Limb (tissue), 2 donors: ENCODE data around the gene UVRAG.
"Not testable (repeated sequence)": the region's sequence is repeated elsewhere in the genome, so short reads cannot be mapped to it uniquely, and the experiment has no call there.

Source experiments
- DNase-seq, 2 donors: peaks; one replicate each; pipeline ENCODE4 v3.0.0-alpha.2; 2016; ENCODE audit errors: extremely low spot score in 2 of 2

The UVRAG gene

DNA sequence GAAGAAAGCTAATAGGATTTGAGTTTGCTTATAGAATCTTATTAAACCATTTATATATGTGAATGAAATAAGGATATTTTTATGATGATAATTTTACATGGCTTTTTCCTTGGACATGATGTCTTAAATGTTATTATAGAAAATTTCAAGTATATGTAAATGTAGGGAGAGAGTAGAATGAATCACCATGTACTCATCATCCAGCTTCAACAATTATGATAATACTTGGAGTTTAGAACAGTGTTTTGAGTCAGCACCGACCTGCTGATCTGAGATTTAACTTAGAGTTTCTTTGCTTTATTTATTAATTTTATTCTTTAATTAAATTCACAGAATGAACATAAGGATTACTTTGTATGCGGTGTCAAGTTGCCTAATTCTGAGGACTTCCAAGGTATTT is 193.5 kb downstream of the UVRAG start:
- no peak for DNase-seq

DNA sequence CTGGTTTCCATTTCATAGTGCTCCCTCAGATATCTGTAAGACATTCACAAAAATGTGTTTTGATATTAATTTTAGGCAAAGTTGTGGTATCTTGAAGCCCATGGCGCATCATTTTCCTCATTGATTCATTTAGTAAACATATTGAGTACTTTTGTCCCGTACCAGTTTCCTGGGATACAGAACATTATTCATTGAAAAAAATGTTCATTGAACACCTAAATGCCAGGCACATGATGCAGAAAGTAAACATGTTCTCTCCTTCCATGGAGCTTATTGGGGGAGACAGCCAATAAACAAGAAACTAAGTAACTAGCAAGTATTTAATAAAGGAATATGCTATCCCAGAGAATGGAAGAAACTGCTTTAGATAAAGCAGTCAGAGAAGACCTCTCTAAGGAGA is 195.0 kb downstream of the UVRAG start:
- no peak for DNase-seq

DNA sequence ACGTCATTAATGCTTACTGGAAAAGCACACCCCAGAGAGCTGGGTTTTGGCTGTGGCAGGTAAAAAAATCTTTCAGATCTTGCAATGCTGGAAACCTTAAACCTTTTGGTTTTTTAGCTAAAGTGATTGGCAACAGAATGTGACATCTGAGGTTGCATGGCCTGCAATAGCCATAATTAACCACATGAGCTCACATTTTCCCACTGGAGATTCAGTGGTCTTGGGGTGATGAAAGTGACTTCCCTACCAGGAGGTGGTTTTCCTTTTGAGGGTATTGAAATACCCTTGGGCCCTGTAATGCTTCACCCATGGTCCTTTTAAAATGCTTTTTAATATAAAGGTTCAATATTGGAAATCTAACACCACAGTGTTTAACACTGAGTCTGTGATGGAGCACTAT is 198.5 kb downstream of the UVRAG start:
- no peak for DNase-seq

DNA sequence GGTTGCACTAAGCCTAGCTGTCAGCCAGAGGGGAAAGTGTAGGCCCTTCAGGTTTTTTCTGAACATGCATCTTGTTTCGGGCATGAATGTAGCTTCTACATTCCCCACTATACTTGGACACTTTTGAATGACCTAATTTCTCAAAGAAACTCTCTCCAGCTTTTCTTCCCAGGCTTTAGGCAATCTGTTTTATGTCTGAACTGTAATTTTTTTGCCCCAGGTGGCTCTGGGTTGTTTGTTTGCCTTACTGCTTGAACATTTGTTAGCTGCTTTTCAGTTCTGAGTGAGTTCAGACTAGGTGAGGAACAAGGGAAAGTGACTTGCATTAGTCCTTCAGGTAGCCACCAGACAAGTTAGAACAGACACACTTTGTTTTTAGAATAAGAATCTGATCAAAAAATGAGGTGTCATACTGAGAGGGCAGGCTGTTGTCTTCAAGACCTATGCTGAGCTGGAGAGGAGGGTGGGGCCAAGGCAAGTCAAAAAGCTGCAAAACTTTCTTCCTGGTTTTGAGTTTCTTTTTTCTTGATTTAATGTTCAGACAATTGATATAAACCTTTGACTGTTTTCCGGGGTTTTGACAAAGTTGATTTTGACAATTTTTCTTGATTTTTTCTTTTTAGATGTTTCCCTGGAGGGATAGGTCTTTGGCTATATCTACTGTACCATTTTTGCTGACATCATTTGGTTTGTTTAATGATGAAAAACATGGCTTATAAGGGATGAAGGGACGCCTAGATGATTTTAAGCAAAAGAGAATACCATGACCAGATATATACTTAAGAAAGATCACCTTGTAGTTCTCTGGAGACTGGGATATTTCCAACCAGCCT is 208.4 kb downstream of the UVRAG start:
- DNase-seq: no peak

DNA sequence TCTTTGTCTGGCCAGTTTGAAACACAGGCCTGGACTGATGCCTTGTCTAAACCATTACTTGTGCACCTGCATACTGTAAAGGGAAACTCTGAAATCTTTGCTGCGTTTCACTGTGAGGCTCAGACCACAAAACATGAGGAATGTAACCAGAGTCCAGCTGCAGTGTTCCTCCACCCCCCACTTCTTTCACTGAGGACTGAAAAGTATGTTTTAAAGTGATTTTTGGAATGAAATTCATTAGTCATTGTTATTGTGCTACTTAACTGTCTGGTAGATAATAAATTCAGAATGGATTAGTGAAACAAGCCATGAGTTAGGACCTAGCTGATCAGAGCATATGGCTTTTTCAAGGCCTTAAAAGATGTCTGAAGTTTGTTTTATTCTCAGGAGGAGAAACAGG is 210.1 kb downstream of the UVRAG start:
- DNase-seq: peak in 1 of 2 donors; percentile 21

DNA sequence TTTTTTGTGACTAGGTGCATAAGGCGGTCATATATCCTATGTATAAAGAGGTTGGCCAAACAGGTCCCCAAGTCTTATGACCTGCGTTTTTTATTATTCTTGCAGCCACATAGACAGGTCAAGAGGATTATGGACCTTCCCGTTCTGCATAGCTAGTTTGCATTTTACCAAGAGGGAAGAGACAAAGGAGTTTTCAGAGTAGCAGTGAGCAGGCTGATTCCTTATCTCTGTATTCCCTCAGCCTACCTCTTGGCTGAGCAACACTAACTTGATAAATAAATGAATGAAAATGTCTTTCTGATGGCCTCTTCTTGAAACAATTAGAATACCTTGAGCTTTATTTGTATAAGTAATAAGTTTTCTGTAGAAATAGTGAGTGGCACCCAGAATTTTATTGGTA is 210.8 kb downstream of the UVRAG start:
- DNase-seq: no peak

DNA sequence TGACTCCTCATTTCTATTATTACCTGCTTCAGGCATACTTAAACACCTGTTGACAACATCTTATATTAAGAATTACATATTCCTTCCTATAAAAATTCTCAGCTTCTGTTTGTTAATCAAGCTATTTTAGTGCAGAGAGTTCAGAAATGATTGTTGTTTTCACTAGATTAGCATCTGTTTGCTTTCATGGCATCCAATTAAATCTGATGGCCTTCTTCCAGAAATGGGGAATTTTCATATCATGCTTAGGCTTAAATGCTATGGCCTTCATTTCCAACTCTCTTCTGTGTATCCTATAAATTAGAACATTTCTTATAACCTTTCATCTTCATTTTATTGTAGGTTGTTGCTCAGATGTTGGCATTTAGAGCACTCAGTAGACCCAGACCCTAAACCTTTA is 211.3 kb downstream of the UVRAG start:
- no peak for DNase-seq

DNA sequence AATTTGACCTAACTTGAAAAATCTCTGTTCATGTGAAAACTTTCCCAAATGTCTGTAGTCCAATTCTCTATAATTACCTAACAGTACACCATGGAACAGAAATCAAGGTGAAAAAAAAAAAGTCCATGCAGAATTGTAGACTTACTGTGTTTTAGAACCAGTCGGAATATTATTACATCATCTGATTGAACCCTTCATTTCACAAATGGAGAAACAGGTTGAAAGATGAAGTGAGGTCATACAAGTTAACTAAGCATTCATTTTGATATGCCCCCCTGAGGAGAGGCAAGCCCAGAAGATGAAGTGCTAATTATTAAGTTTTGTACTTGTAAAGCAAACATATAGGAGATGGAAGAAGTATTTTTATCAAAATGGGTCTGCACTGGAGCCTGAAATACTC is 211.9 kb downstream of the UVRAG start:
- DNase-seq: no peak

DNA sequence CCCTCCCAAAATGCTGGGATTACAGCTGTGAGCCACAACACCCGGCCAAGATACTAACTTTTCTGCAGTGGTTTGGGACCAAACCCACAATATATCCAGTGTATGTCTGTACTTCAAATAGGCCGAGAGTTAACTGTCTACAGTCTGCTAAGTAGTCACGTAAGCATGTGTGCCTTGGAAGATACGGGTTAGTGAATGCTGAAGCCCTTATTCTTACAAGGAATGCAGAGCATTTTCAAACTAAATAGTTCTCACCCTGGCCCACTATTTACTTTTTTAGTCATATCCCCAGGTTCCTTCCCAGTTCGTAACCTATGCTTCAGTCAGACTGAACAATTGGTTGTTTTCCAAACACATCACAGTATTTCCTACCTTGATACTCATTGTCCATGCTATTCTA is 215.3 kb downstream of the UVRAG start:
- DNase-seq: no peak

DNA sequence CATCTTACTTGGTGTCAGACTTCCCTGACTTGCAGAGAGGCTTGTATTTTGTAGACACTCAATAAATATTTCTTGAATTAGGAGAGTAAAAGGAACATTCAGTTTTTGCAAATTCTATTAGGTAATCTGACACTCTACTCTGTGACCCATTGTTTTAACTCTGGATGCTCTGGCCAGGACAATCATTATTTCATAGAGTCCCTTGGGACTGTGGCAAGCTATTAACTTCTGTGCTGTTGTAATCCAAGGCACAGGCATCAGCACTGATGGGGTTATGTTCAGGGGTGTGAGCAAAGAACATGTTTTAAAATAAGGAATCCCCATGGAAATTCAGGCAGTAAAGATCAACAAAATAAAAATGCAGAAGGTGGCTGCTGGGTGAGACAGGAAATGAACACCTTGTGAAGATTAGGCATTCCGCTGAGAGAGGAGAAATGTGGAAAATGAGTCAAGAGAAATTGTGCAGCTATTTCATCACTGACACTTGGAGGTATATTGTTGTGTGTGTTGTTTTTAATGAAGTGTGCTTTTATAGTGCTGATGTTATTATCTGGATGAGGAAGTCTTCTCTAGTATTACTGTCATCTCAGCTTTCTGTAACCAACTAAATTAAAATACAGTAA is 216.1 kb downstream of the UVRAG start:
- DNase-seq: no peak

DNA sequence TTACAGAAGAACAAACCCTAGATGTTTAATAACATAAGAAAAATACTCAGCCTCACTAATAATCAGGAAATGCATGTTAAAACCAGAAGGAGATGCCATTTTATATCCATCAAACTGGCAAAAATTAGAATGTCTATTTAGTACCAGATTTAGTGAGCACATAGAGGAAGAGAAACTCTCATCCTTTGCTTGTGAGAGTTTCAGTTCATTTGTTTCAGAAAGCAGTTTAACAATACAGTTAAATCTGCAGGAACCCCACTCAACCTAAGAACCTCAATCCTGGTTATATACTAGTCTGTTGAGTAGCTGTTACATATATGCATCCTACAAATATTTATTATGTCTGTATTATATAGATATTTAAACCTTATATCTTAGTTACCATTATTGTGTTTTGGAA is 218.7 kb downstream of the UVRAG start:
- DNase-seq: no peak

DNA sequence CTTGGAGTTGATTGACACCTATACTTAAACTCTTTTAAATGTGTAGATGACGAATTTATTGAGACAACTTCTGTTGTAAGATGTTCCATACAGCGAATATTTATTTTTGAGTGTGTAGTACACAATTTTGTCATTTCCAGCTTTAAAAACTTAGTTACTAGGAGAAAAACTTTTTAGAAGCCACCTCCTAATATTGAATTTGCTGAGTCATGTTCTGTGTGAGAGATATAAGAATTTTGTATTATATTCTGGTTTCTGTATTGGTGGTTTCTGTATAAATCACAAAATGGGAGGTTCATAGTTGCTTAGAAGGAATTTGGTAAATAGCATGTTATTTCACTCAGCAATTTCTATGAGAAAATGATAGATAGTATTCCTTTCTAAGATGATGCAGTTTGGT is 220.0 kb downstream of the UVRAG start:
- DNase-seq: no peak

DNA sequence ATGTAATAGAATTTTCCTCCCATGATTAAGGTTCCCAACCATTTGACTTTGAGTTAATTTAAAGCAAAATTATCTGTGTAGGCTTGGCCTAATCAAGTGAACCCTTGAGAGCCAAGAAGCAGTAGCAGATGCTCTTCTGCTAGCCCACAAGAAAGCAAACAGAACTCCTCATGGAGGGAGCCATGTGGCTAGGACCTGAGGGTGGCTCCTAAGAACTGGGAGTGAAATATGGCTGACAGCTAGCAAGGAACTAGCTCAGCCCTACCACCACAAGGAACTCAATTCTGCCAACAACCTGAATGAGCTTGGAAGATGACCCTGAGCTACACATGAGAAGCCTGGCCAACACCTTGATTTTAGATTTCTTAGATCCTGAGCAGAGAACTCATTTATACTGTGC is 223.6 kb downstream of the UVRAG start:
- DNase-seq: no peak

DNA sequence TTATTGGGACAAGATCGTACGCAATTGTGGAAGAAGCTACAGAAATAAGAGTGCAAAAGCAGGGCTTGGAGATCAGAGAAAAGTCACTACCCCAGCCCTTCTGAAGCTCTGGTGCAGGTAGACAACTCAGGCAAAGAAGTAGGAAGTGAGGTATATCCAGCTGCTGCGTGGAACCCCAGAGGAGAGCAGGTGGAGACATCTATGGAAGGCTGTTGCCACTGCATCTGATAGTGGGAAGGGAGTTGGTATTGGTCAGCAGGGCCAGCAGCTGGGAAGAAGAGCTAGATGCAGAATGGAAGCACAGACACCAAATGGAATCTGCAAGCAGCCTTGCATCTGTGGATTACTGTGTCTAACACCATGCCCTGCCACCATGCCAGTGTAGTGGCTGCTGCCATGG is 226.2 kb downstream of the UVRAG start:
- no peak for DNase-seq

DNA sequence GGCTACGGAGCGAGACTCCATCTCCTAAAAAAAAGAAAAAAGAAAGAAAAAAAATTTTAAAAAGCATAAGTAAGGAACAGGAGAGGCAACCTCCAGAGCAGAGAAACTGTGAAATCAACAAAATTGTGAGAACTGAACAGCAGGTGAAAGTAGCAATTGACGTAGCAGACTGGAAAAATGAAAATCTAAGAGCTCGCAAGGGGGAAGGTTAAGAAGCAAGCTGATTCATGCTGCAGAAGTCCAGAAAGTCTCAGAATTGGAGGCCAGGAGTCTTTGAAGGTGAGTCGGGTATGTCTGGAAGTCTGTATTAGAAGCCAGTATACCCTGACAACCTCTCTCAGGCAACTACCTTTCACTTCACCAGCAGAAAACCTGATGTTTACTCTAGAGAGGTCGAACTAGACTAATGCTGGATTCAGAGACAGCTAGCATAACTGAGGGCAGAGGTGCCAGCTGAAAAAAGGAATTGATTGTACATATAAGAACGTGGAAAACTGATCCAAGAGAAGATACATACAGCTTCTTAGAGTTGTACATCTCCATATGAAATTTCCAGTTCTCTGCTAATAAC is 229.8 kb downstream of the UVRAG start:
- DNase-seq: no peak

DNA sequence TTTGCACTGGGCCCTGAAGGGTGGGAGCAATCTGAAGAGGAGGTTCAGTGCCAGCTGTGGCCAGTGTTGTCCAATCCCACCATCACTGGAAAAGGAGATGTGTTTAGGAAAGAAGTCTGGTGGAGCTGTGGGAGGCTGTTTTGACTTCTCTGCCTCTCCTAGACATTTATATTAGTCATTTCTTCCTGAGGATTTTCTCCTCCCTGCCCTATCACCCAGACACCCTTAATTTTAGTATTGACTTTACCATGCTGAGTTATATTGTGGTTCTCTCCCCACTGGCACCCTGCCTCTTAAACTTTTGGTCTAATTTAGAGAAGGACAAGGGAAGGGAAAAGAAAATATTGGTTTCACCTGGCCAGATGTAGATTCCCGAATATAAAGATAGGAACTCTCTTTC is 232.2 kb downstream of the UVRAG start:
- no peak for DNase-seq

DNA sequence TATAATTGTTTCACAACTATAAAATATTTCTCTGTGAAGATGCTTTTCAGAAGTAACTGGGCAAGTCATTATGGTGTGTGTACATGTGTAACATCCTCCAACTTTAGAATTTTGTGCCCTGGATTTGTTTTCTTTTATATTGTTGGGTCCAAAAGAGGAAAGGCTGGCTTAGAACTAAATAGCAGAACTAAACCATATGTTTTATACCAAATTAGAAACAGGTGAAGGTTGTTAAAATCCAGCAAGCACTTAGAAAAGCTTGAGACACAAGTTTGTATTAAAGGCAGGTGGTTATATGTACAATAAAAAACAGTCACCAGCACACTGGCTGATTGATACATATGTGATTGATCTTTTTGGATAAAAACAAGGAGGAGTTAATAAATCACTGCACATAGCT is 232.8 kb downstream of the UVRAG start:
- DNase-seq: peak in 1 of 2 donors; percentile 48

DNA sequence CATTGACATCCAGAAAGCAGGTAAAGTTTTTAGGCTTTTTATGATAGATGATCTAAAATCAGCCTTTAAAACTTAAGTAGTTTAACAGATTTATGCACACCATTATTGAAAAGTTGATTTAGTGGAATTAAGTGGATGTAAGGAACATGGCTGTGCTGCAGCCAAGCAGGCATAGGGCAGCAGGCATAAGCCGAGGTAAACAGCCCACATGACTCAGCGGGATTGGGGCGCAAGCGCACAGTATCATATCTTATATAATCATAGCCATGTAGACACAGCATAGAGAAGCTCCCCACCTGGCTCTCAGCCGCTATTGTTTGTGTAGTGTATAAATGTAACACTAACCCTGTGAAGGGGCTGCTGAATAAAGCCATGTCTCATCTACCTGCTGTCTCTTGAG is 233.8 kb downstream of the UVRAG start:
- DNase-seq: no peak

DNA sequence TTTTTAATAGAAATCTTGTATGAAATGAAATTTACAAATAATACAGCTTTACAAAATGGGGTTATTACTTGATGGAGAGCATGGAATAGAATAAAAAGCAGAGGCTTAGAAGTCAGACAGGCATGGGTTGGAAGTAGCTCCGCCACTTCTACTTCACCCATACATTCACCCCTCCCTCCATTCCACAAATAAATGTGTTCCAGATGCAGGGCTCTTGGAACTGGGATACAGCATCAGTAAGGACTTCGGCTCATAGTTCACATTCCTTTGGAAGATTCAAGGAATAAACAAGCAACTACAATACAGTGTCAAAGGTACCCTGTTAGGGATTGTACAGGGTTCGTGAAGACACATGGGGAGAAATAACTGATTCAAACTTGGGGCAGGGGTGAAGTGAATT is 234.5 kb downstream of the UVRAG start:
- no peak for DNase-seq

DNA sequence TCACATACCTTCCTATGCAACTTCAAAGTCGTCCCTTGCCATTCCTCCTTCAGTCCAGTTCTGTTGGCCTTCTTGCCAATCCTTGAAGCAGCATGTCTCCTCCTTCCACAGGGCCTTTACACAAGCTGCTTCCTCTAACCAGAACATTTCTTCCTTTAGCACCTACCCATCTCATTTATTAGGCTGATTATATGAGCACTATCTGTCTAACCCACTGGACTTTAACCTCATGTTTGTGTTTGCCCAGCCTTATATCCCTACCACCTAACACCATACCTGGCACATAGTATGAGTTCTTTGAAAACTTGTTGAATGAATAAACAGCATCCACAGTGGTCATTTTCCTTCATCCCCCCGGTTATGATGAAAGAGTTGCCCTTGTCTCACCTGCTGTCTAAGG is 236.9 kb downstream of the UVRAG start:
- DNase-seq: no peak

DNA sequence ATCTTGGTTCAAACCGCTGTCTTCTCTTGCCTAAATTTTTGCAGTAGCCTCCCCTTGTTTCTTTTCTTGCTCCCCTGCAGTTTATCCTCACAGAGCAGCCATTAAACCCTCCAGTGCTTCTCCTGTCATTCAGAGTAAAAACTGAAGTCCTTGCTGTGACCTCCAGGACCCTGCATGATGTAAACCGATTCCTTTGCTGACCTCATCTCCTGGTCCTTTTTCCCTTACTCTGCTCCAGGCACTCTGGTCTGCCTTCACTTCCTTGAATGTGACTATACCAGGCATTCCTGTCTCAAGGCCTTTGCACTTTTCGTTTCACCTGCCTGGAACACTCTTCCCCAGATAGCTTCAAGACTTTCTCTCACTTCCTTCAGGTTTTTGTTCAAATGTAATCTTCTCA is 239.3 kb downstream of the UVRAG start:
- no peak for DNase-seq

DNA sequence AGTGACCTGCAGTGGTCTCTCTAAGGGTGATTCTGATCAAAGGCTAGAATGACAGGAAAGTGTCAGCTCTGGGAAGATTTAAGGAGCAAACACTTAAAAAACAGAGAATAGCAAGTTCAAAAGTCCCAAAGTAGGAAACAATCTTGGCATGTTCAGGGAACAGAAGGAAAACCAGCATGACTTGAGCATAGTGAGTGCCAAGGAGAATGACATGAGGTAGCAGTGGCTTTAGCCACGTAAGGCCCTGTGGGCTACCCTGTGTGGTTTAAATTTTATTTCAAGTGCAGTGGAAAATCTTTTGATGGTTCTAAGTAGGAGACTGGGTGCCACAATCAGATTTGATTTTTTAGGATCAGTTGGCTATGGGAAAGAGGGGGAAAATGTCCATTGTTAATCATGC is 241.9 kb downstream of the UVRAG start:
- no peak for DNase-seq

DNA sequence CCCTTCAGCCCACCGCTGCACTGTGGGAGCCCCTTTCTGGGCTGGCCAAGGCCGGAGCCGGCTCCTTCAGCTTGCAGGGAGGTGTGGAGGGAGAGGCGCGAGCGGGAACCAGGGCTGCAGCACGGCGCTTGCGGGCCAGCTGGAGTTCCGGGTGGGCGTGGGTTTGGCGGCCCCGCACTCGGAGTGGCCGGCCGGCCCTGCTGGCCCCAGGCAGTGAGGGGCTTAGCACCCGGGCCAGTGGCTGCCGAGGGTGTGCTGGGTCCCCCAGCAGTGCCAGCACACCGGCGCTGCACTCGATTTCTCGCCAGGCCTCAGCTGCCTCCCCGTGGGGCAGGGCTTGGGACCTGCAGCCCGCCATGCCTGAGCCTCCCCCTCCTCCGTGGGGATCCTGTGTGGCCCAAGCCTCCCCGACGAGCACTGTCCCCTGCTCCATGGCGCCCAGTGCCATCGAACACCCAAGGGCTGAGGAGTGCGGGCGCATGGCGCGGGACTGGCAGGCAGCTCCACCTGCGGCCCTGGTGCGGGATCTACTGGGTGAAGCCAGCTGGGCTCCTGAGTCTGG is 245.5 kb downstream of the UVRAG start:
- DNase-seq: not testable (repeated sequence)
